HepG2 (cell line): Measurements from ENCODE around the gene CHPF. TPM values are rescaled to one million over a fixed set of nuclear protein-coding genes. Genes with fewer than 3 reads are reported as not detected.

Experiments used
- CBX2 ChIP-seq, 2 experiments: fragments of 200-600 bp in 1 of 2; sonication (generic); formaldehyde crosslinking in 1 of 2; IDR thresholded peaks; 2 replicates each; pipeline versions ENCODE4 v1.7.0 to v1.8.1; 2018 to 2022; ENCODE audit warnings: low read depth in 2 of 2, low read length in 1 of 2, mild to moderate bottlenecking in 1 of 2, missing genetic modification reagents in 1 of 2
- CERS6 ChIP-seq: sonication (generic); formaldehyde crosslinking; IDR thresholded peaks from 2 replicates; pipeline ENCODE4 v1.5.0; 2020; ENCODE audit warnings: missing genetic modification reagents
- CREBL2 ChIP-seq: sonication (generic); formaldehyde crosslinking; IDR thresholded peaks from 2 replicates; pipeline ENCODE4 v1.8.1; 2023; ENCODE audit warnings: missing genetic modification reagents, mild to moderate bottlenecking, borderline replicate concordance
- ETS1 ChIP-seq: sonication (generic); formaldehyde crosslinking; IDR thresholded peaks from 2 replicates; pipeline ENCODE4 v1.4.0; 2020; ENCODE audit warnings: missing genetic modification reagents
- KLF9 ChIP-seq: IDR thresholded peaks from 2 replicates; pipeline ENCODE4 v1.6.1; 2016; ENCODE audit warnings: low read depth
- MBD4 ChIP-seq: IDR thresholded peaks from 2 replicates; pipeline ENCODE4 v1.6.1; 2012; ENCODE audit warnings: low read length, inconsistent platforms, borderline replicate concordance
- MTF1 ChIP-seq: sonication (generic); formaldehyde crosslinking; IDR thresholded peaks from 2 replicates; pipeline ENCODE4 v1.5.0; 2020; ENCODE audit warnings: missing genetic modification reagents
- PLSCR1 ChIP-seq: sonication (generic); formaldehyde crosslinking; IDR thresholded peaks from 2 replicates; pipeline ENCODE4 v1.5.0; 2020; ENCODE audit warnings: missing genetic modification reagents, mild to moderate bottlenecking, borderline replicate concordance
- RBAK ChIP-seq: sonication (generic); formaldehyde crosslinking; IDR thresholded peaks from 2 replicates; pipeline ENCODE4 v1.5.1; 2020; ENCODE audit warnings: mild to moderate bottlenecking, missing genetic modification reagents
- SOX13 ChIP-seq, 3 experiments: fragments of 450-650 bp in 1 of 3; sonication (generic) in 1 of 3; formaldehyde crosslinking in 1 of 3; IDR thresholded peaks in 2 of 3; conservative IDR thresholded peaks in 1 of 3; 2 replicates each; pipeline versions ENCODE4 v1.5.0 to v1.6.1; 2016 to 2020; ENCODE audit warnings: antibody characterized with exemption in 1 of 3, mild to moderate bottlenecking in 1 of 3, missing compliant biosample characterization in 1 of 3, missing genetic modification reagents in 1 of 3, moderate library complexity in 1 of 3
- ZBTB44 ChIP-seq: sonication (generic); formaldehyde crosslinking; IDR thresholded peaks from 2 replicates; pipeline ENCODE4 v1.4.0; 2020; ENCODE audit warnings: missing genetic modification reagents
- ZGPAT ChIP-seq: IDR thresholded peaks from 2 replicates; pipeline ENCODE4 v1.6.1; 2016; ENCODE audit warnings: mild to moderate bottlenecking
- ZHX1 ChIP-seq: sonication (generic); formaldehyde crosslinking; IDR thresholded peaks from 2 replicates; pipeline ENCODE4 v1.8.1; 2022; ENCODE audit warnings: low read depth, mild to moderate bottlenecking, missing genetic modification reagents
- ZNF10 ChIP-seq: sonication (generic); formaldehyde crosslinking; IDR thresholded peaks from 2 replicates; pipeline ENCODE4 v1.4.0; 2020; ENCODE audit warnings: mild to moderate bottlenecking, low read depth, missing genetic modification reagents, borderline replicate concordance
- ZNF121 ChIP-seq: sonication (generic); formaldehyde crosslinking; IDR thresholded peaks from 2 replicates; pipeline ENCODE4 v1.5.0; 2020; ENCODE audit warnings: mild to moderate bottlenecking, missing genetic modification reagents
- ZNF441 ChIP-seq: sonication (generic); formaldehyde crosslinking; IDR thresholded peaks from 2 replicates; pipeline ENCODE4 v1.7.0; 2021; ENCODE audit warnings: missing genetic modification reagents, borderline replicate concordance
- ZNF644 ChIP-seq: IDR thresholded peaks from 2 replicates; pipeline ENCODE4 v1.6.1; 2016; ENCODE audit warnings: low read depth
- ZSCAN9 ChIP-seq: IDR thresholded peaks from 2 replicates; pipeline ENCODE4 v1.6.1; 2016; ENCODE audit warnings: borderline replicate concordance
- polyA plus RNA-seq, 8 experiments: library from polyadenylated mRNA; depleted of rRNA in 3 of 8; stranded (reverse) in 7 of 8; unstranded in 1 of 8; fragments of >200 nt; fragmentation: Illumina TruSeq in 4 of 8; extraction: Trizol in 4 of 8; gene quantifications; 2 replicates each; pipeline versions ENCODE4 v1.2.1 to v1.2.3, GENCODE V29; 2011 to 2016; ENCODE audit warnings: low read depth in 4 of 8, missing spikeins in 1 of 8, mixed read lengths in 1 of 8; ENCODE audit not compliant: insufficient read depth in 1 of 8
- total RNA-seq, 5 experiments: library from RNA; depleted of rRNA; stranded (reverse); fragments of >200 nt; fragmentation: Illumina TruSeq; extraction: Trizol; gene quantifications; 2 replicates each; pipeline ENCODE4 v1.2.3, GENCODE V29; 2016; ENCODE audit warnings: low read depth in 1 of 5

The CHPF gene
- total and polyA plus RNA-seq, 2 of the 13 experiments (the other 11 are each of a cell fraction or from before 2014, with no cell fraction given) = 79.6 to 111 TPM

- TF ChIP-seq ZNF10 (CRISPR knock-in tag) (no peak), ZNF121 (CRISPR knock-in tag) (0 out of 2 replicates have a peak, but pooled peaks have one; percentile 22), MTF1 (CRISPR knock-in tag) (no peak), ETS1 (CRISPR knock-in tag) (no peak), ZGPAT (CRISPR knock-in tag) (peak; percentile 67), CERS6 (no peak), ZSCAN9 (no peak), RBAK (no peak), MBD4 (no peak), ZBTB44 (CRISPR knock-in tag) (no peak), SOX13 (IDR thresholded peaks at IDR 0.05) (peak; percentile 50; the same call in 1 of the 2 replicates), SOX13 (CRISPR knock-in tag; conservative IDR thresholded peaks at IDR 0.05 in 1 of 2, IDR thresholded peaks at IDR 0.05 in 1 of 2) (0 out of 4 replicates have a peak, but pooled peaks of 1 of the 2 experiments have one; percentile 13), ZNF441 (peak; percentile 16), ZHX1 (CRISPR knock-in tag) (no peak), ZNF644 (CRISPR knock-in tag) (no peak), KLF9 (no peak), PLSCR1 (CRISPR knock-in tag) (no peak), CBX2 (IDR thresholded peaks at IDR 0.05; ENCODE audit: low read depth, low read length) (no peak), CBX2 (CRISPR knock-in tag; IDR thresholded peaks at IDR 0.05; ENCODE audit: low read depth) (no peak), CREBL2 (no peak)
These were observed 28.0 kb upstream of the CHPF start, which contains the start of gene OBSL1 (continued) for GRCh38 chr2:219571311-219572236.
